Measurements from ENCODE around the gene SKIC8.

DNA sequence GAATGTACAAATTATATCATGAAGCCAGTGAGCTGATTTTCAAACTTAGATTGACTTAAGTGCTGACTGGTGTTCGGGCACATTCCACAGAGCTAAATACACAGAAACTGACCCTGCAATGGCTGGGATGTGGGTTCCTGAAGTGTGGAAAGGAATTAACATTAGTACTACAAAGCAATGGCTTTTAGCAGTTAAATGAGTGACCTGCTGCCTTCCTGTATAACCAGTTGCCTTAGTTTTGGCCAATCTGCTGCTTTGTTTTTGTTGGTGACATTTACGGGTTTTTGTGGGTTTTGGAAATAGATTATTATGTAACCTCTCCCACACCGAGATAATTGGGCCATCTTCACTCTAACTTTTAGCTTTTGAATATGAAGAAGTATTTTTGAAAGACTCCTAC, 2.4 kb upstream of the SKIC8 start:
- TF ChIP-seq, protein P1, sequence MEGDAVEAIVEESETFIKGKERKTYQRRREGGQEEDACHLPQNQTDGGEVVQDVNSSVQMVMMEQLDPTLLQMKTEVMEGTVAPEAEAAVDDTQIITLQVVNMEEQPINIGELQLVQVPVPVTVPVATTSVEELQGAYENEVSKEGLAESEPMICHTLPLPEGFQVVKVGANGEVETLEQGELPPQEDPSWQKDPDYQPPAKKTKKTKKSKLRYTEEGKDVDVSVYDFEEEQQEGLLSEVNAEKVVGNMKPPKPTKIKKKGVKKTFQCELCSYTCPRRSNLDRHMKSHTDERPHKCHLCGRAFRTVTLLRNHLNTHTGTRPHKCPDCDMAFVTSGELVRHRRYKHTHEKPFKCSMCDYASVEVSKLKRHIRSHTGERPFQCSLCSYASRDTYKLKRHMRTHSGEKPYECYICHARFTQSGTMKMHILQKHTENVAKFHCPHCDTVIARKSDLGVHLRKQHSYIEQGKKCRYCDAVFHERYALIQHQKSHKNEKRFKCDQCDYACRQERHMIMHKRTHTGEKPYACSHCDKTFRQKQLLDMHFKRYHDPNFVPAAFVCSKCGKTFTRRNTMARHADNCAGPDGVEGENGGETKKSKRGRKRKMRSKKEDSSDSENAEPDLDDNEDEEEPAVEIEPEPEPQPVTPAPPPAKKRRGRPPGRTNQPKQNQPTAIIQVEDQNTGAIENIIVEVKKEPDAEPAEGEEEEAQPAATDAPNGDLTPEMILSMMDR (conservative IDR thresholded peaks at IDR 0.05; ENCODE audit: low read length): no peak
- no peak for TF ChIP-seq EZH2phosphoT487 (IDR thresholded peaks at IDR 0.05; ENCODE audit: borderline replicate concordance, low read depth, low read length)

Data from OCI-LY7 (cell line).